CD14-positive monocyte (primary cell): Measurements from ENCODE around the gene PPFIBP1. TPM values are rescaled to one million over a fixed set of nuclear protein-coding genes. Genes with fewer than 3 reads are reported as not detected.

Experiments used
- DNase-seq, 3 donors: peaks; one replicate each; pipeline ENCODE4 v3.0.0-alpha.2; 2011 to 2022
- H2AFZ ChIP-seq: 2 replicates; pipeline ENCODE4 v1.6.0; 2012; ENCODE audit warnings: mild to moderate bottlenecking, low read depth, low read length, inconsistent platforms; ENCODE audit not compliant: insufficient read depth, poor library complexity, severe bottlenecking
- H3K27ac ChIP-seq, 2 donors: 1 replicate in 1 of 2; 2 replicates in 1 of 2; pipeline ENCODE4 v1.5.1; 2012 to 2013; ENCODE audit warnings: low read length in 2 of 2, control low read depth in 1 of 2, inconsistent platforms in 1 of 2, low read depth in 1 of 2, mild to moderate bottlenecking in 1 of 2
- H3K27me3 ChIP-seq, 2 donors: one replicate each; pipeline versions ENCODE4 v1.6.0 to v1.6.1; 2011 to 2013; ENCODE audit warnings: low read length in 2 of 2; ENCODE audit not compliant: control insufficient read depth in 2 of 2, insufficient read depth in 2 of 2
- H3K36me3 ChIP-seq, 2 donors: replicated peaks in 1 of 2; 1 replicate in 1 of 2; 2 replicates in 1 of 2; pipeline versions ENCODE4 v1.5.1 to v1.6.1; 2012 to 2013; ENCODE audit warnings: low read length in 2 of 2, control low read depth in 1 of 2, inconsistent platforms in 1 of 2, mild to moderate bottlenecking in 1 of 2; ENCODE audit not compliant: insufficient read depth in 2 of 2, control insufficient read depth in 1 of 2
- H3K4me1 ChIP-seq, 2 donors: 1 replicate in 1 of 2; 2 replicates in 1 of 2; pipeline versions ENCODE4 v1.5.1 to v1.6.1; 2012 to 2013; ENCODE audit warnings: low read length in 2 of 2, control low read depth in 1 of 2, inconsistent platforms in 1 of 2, mild to moderate bottlenecking in 1 of 2, moderate library complexity in 1 of 2; ENCODE audit not compliant: insufficient read depth in 2 of 2, control insufficient read depth in 1 of 2
- H3K4me2 ChIP-seq: replicated peaks from 2 replicates; pipeline ENCODE3; 2012; ENCODE audit warnings: low read length, moderate library complexity, mild to moderate bottlenecking; ENCODE audit not compliant: poor library complexity, severe bottlenecking; ENCODE audit errors: extremely low read depth
- H3K4me3 ChIP-seq, 3 experiments: fragments of 200-600 bp in 1 of 3; sonication (generic) in 1 of 3; replicated peaks in 1 of 3; 1 replicate in 2 of 3; 2 replicates in 1 of 3; pipeline ENCODE4 v1.5.1; 2011 to 2013; ENCODE audit warnings: low read length in 3 of 3, mild to moderate bottlenecking in 3 of 3, control low read depth in 2 of 3, low read depth in 2 of 3, inconsistent platforms in 1 of 3, moderate library complexity in 1 of 3
- H3K79me2 ChIP-seq: 2 replicates; pipeline ENCODE4 v1.6.0; 2012; ENCODE audit warnings: mild to moderate bottlenecking, control low read depth, inconsistent platforms, low read length, moderate library complexity; ENCODE audit not compliant: insufficient read depth
- H3K9ac ChIP-seq: 2 replicates; pipeline ENCODE4 v1.6.0; 2017; ENCODE audit warnings: low read length, mild to moderate bottlenecking; ENCODE audit not compliant: insufficient read depth, poor library complexity, severe bottlenecking
- H3K9me3 ChIP-seq, 2 donors: replicated peaks in 1 of 2; 1 replicate in 1 of 2; 2 replicates in 1 of 2; pipeline versions ENCODE4 v1.5.1 to v1.6.1; 2012 to 2013; ENCODE audit warnings: low read length in 2 of 2, control low read depth in 1 of 2; ENCODE audit not compliant: control insufficient read depth in 1 of 2, insufficient read depth in 1 of 2
- H4K20me1 ChIP-seq: 2 replicates; pipeline ENCODE4 v1.6.0; 2012; ENCODE audit warnings: mild to moderate bottlenecking, low read length, control low read depth, moderate library complexity; ENCODE audit not compliant: insufficient read depth
- H3K27ac Mint-ChIP-seq, 7 donors: one replicate each; pipeline ENCODE4 v1.8.0; 2020; ENCODE audit warnings: mild to moderate bottlenecking in 7 of 7, mixed read lengths in 7 of 7, moderate library complexity in 6 of 7, inconsistent platforms in 2 of 7
- H3K27me3 Mint-ChIP-seq, 3 donors: one replicate each; pipeline ENCODE4 v1.8.0; 2021 to 2022; ENCODE audit warnings: low read depth in 3 of 3, mild to moderate bottlenecking in 3 of 3, mixed read lengths in 3 of 3, moderate library complexity in 3 of 3, inconsistent platforms in 1 of 3
- H3K36me3 Mint-ChIP-seq, 2 donors: one replicate each; pipeline ENCODE4 v1.8.0; 2020; ENCODE audit warnings: mixed read lengths in 2 of 2, inconsistent platforms in 1 of 2, mild to moderate bottlenecking in 1 of 2
- H3K4me1 Mint-ChIP-seq: one replicate; pipeline ENCODE4 v1.8.0; 2020; ENCODE audit warnings: mild to moderate bottlenecking, mixed read lengths
- H3K4me3 Mint-ChIP-seq, 2 donors: one replicate each; pipeline ENCODE4 v1.8.0; 2020; ENCODE audit warnings: mild to moderate bottlenecking in 2 of 2, mixed read lengths in 2 of 2, moderate library complexity in 1 of 2
- H3K9me3 Mint-ChIP-seq, 7 donors: one replicate each; pipeline ENCODE4 v1.8.0; 2020 to 2022; ENCODE audit warnings: mixed read lengths in 7 of 7, mild to moderate bottlenecking in 6 of 7, moderate library complexity in 6 of 7, inconsistent platforms in 2 of 7
- CTCF ChIP-seq: fragments of 200-600 bp; IDR thresholded peaks from one replicate; pipeline ENCODE4 v1.8.0; 2022; ENCODE audit warnings: antibody characterized with exemption, mild to moderate bottlenecking
- WGBS: methylation state at CpG from one replicate; pipeline ENCODE4 v1.1.5; 2013; ENCODE audit warnings: missing lambda C conversion rate; ENCODE audit not compliant: insufficient coverage; 5-methylcytosine and 5-hydroxymethylcytosine counted together
- intact Hi-C, 2 donors: fragments of 100-400 bp; cut with micrococcal nuclease; formaldehyde crosslinking; loops; one replicate each; pipeline versions ENCODE4 v1.15.0 to v1.15.1; 2023
- polyA plus RNA-seq, 3 donors: library from polyadenylated mRNA; depleted of rRNA in 1 of 3; unstranded in 2 of 3; stranded (reverse) in 1 of 3; fragments of 300-500 nt in 2 of 3; fragments of >200 nt in 1 of 3; fragmentation: Illumina TruSeq in 2 of 3; gene quantifications; 1 replicate in 2 of 3; 2 replicates in 1 of 3; pipeline ENCODE4 v1.2.3, GENCODE V29; 2012 to 2021

The PPFIBP1 gene
- polyA plus RNA-seq, 3 donors: 0.25 to 0.79 (median 0.53) TPM

DNA sequence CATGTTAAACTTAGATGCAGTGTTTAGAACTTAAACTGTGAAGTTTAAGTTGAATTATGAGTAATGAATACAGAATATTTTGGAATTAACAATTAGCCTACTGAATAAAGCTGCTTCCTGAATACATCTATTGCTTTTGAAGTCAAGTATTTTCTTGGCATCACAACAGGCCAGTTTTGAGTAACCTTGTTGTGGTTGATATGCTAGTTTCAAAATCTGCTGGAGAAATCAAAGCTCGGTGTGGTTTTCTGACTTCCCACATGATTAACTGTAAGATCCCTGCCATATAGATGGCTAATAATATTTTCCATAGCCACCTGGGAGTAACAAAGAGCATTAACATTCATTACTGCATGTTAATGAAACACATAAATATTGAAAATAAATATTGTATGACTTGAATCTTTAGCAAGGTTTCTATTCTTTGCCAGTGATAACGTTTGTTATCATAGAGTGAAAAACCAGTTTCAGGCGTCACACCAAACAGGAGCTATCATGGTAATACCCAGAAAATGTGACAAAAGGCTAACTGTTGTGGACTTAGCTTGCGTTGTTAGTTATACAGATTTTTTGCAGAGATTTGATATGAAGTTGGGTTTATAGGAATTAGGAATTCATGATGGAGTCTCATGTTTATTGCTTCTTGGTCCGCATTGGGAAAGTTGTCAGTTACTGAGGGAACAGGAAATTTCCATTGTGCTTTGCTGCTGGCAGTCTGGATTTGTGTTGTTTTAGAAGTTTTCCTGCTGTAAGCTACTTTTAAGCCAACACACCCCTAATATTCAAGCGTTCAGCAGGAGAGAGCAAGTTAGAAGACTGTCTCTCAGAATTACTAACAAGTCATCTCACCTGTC, 32.1 kb downstream of the PPFIBP1 start:
- Histone ChIP-seq H3K4me3 (peak overlapping the region in 1 of 3 experiments; percentile 50), H3K4me2 (peak overlapping the region; percentile 42), H3K27me3 (peaks cover 0 to 2% of the 10 kb centered on the region in 2 donors), H3K36me3 (no peaks in the 10 kb centered on the region), H3K9ac (no peak overlapping the region), H2AFZ (peak overlapping the region; percentile 55), H3K79me2 (no peaks in the 10 kb centered on the region), H3K9me3 (no peaks in the 10 kb centered on the region), H3K27ac (no peak overlapping the region), H3K4me1 (peaks cover 7 to 15% of the 10 kb centered on the region in 2 donors), H4K20me1 (no peaks in the 10 kb centered on the region)
- Mint-ChIP-seq H3K27ac (no peak overlapping the region), H3K4me1 (peaks cover 14% of the 10 kb centered on the region), H3K27me3 (peaks cover 5 to 10% (median 5%) of the 10 kb centered on the region in 3 donors), H3K36me3 (no peaks in the 10 kb centered on the region), H3K4me3 (peak overlapping the region in 1 of 2 donors; percentile 71), H3K9me3 (no peaks in the 10 kb centered on the region)
- no peak for DNase-seq
- WGBS: 67% methylated on average over 4 of the region's 6 CpGs
- no peak for TF ChIP-seq CTCF
- intact Hi-C loops: no loop called here

- H3K4me1 Mint-ChIP-seq: peaks cover 9% of the 10 kb centered on the region
- no peaks in the 10 kb centered on the region for H3K79me2 ChIP-seq
- H3K4me3 Mint-ChIP-seq: no peak overlapping the region
- H3K27me3 Mint-ChIP-seq: peaks cover 0 to 6% (median 2%) of the 10 kb centered on the region in 3 donors
- intact Hi-C loops: no loop called here
- H3K27ac Mint-ChIP-seq: no peak overlapping the region
- no peak overlapping the region for H3K4me2 ChIP-seq
- H2AFZ ChIP-seq: no peak overlapping the region
- H4K20me1 ChIP-seq: no peaks in the 10 kb centered on the region
- H3K4me3 ChIP-seq: no peak overlapping the region
- no peak overlapping the region for H3K9ac ChIP-seq
- H3K36me3 Mint-ChIP-seq: no peaks in the 10 kb centered on the region
- H3K9me3 Mint-ChIP-seq: no peaks in the 10 kb centered on the region
- H3K36me3 ChIP-seq: no peaks in the 10 kb centered on the region
- H3K9me3 ChIP-seq: no peaks in the 10 kb centered on the region
- no peaks in the 10 kb centered on the region for H3K27me3 ChIP-seq
- no peak for TF ChIP-seq CTCF
- DNase-seq: no peak
- 88% methylated on average over 1 of the region's 2 CpGs for WGBS
- peaks cover 4 to 11% of the 10 kb centered on the region in 2 donors for H3K4me1 ChIP-seq
- H3K27ac ChIP-seq: no peak overlapping the region
Measured at GRCh38 chr12:27560126-27560525, 36.1 kb downstream of the PPFIBP1 start.
